Activated CD8-positive, alpha-beta memory T cell treated with anti-CD3 and anti-CD28 coated beads, Interleukin-2, amount 10 ng/mL, durations not matched to agents 7 days and 5 days (primary cell): ENCODE results near the gene TENT4B. TPM values are rescaled to one million over a fixed set of nuclear protein-coding genes. Genes with fewer than 3 reads are reported as not detected.
"Not testable (repeated sequence)": the region's sequence is repeated elsewhere in the genome, so short reads cannot be mapped to it uniquely, and the experiment has no call there.

Source experiments
- ATAC-seq: fragments of 150-1000 bp; cut with Tn5 transposase; one replicate; pipeline ENCODE4 v1.10.0; 2021; ENCODE audit warnings: moderate library complexity
- CTCF ChIA-PET: fragments of 350-600 bp; sonication (Branson Sonifier 250); formaldehyde crosslinking; loops from one replicate; lab custom pipeline; 2021; ENCODE audit warnings: antibody characterized with exemption; lab: Charles Lee
- DNase-seq: peaks from one replicate; pipeline ENCODE4 v3.0.0-alpha.2; 2020
- H3K27ac Mint-ChIP-seq: one replicate; pipeline ENCODE4 v1.8.0; 2021; ENCODE audit warnings: mild to moderate bottlenecking, mixed read lengths
- H3K27me3 Mint-ChIP-seq: one replicate; pipeline ENCODE4 v1.8.0; 2021; ENCODE audit warnings: mixed read lengths
- H3K36me3 Mint-ChIP-seq: one replicate; pipeline ENCODE4 v1.8.0; 2021; ENCODE audit warnings: mild to moderate bottlenecking, mixed read lengths
- H3K4me1 Mint-ChIP-seq: one replicate; pipeline ENCODE4 v1.8.0; 2021; ENCODE audit warnings: mixed read lengths
- H3K4me3 Mint-ChIP-seq: one replicate; pipeline ENCODE4 v1.8.0; 2021; ENCODE audit warnings: mild to moderate bottlenecking, moderate library complexity, mixed read lengths
- H3K9me3 Mint-ChIP-seq: one replicate; pipeline ENCODE4 v1.8.0; 2022; ENCODE audit warnings: low read depth, mixed read lengths
- total RNA-seq, 2 experiments: library from RNA; stranded (reverse); gene quantifications; one replicate each; pipeline ENCODE4 v1.2.3, GENCODE V29; 2021

Gene TENT4B
- total RNA-seq, 2 experiments from 2014 or later: 18.5 to 19.7 TPM

DNA sequence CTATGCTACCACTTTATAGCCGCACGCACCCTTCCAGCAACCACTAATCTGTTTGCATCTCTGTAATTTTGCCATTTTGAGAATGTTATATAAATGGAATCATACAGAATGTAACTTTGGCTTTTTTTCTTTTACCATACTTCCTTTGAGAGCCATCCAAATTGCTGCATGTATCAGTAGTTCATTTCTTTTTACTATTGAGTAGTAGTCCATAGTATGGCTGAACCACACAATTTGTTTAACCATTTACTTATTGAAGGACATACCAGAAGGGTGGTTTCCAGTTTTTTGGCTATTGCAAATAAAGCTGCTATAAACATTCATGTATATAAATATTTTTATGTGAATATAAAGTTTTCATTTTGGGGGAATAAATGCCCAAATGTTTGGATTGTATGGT lies 8.8 kb downstream of the TENT4B start:
- H3K36me3 Mint-ChIP-seq: peaks cover 22% of the 10 kb centered on the region
- peaks cover 53% of the 10 kb centered on the region for H3K4me1 Mint-ChIP-seq
- no peaks in the 10 kb centered on the region for H3K27me3 Mint-ChIP-seq
- ATAC-seq: no peak
- no peaks in the 10 kb centered on the region for H3K9me3 Mint-ChIP-seq
- no peak for DNase-seq
- H3K4me3 Mint-ChIP-seq: no peak overlapping the region
- CTCF ChIA-PET: interaction anchor here (1.2 to 1.8 kb wide), 3 partner anchors 49 to 137 kb away, joined by 3 to 14 read pairs (median 4); partner anchors contain the start of gene CNEP1R1
- no peak overlapping the region for H3K27ac Mint-ChIP-seq

DNA sequence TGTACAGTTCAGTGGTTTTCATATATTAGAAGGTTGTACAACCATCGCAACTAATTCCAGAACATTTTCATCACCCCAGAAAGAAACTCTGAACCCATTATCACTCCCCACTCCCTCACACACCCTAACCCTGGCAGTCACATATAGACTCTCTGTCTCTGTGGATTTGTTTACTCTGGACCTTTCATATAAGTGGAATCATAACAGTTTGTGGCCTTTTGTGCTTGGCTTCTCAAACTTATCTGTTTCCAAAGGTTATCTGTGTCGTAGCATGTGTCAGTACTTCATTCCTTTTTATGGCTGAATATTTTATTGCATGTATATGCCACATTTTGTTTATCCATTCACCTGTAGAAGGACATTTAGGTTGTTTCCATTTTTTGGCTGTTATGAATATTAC lies 12.4 kb downstream of the TENT4B start:
- peaks cover 12% of the 10 kb centered on the region for H3K36me3 Mint-ChIP-seq
- no peak overlapping the region for H3K27ac Mint-ChIP-seq
- H3K4me3 Mint-ChIP-seq: no peak overlapping the region
- no peaks in the 10 kb centered on the region for H3K9me3 Mint-ChIP-seq
- ATAC-seq: no peak
- peaks cover 47% of the 10 kb centered on the region for H3K4me1 Mint-ChIP-seq
- DNase-seq: no peak
- CTCF ChIA-PET: interaction anchor here (1.2 kb wide), 1 partner anchor 45 kb away, joined by 3 read pairs; no protein-coding TSS in a partner anchor
- H3K27me3 Mint-ChIP-seq: no peaks in the 10 kb centered on the region

DNA sequence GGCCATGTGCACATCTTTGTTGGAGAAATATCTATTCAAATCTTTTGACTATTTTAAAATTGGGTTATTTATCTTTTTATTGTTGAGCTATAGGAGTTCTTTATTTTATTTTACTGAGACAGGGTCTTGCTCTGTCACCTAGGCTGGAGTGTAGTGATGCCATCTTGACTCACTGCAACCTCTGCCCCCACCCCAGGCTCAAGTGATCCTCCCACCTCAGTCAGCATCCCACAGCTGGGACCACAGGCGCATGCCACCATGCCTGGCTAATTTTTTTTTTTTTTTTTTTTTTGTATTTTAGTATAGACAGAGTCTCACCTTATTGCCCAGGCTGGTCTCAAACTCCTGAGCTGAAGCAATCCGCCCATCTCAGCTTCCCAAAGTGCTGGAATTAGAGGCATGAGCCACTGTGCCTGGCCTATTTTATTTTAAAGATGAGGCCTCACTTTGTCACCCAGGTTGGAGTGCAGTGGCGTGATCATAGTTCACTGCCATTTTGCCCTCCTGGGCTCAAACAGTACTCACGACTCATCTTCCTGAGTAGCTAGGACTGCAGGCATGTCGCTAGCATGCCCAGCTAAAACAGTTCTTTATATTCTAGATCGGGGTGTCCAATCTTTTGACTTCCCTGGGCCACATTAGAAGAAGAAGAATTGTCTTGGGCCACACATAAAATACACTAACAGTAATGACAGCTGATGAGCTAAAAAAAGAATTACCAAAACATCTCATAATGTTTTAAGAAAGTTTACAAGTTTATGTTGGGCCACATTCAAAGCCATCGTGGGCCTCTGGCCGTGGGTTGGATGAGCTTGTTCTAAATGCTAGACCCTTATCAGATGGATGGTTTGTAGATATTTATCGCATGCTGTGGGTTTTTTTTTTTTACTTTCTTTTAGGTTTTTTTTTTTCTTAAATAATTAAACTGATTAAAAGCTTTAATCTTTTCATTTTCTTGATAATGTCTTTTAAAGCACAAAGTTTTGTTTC lies 13.7 kb downstream of the TENT4B start:
- peak overlapping the region; percentile 21 for H3K4me3 Mint-ChIP-seq
- peaks cover 14% of the 10 kb centered on the region for H3K36me3 Mint-ChIP-seq
- H3K9me3 Mint-ChIP-seq: no peaks in the 10 kb centered on the region
- H3K27ac Mint-ChIP-seq: peak overlapping the region; percentile 52
- ATAC-seq (peak; percentile 63), DNase-seq (no peak)
- no peaks in the 10 kb centered on the region for H3K27me3 Mint-ChIP-seq
- H3K4me1 Mint-ChIP-seq: peaks cover 36% of the 10 kb centered on the region
- CTCF ChIA-PET: interaction anchor here (0.9 to 2.6 kb wide), 11 partner anchors 11 to 640 kb away, joined by 3 to 17 read pairs (median 5); partner anchors contain the start of genes CNEP1R1 and HEATR3

DNA sequence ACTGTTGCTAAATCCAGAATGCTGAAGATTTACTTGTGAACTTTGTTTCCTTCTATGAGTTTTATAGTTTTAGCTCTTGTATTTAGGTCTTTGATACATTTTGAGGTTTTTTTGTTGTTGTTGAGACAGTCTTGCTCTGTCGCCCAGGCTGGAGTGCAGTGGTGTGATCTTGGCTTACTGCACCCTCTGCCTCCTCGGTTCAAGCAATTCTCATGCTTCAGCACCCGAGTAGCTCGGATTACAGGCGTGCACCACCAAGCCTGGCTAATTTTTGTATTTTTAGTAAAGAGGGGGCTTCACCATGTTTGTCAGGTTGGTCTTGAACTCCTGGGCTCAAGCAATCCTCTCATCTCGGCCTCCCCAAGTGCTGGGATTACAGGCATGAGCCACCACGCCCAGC lies 14.4 kb downstream of the TENT4B start:
- H3K4me1 Mint-ChIP-seq: peaks cover 36% of the 10 kb centered on the region
- peaks cover 14% of the 10 kb centered on the region for H3K36me3 Mint-ChIP-seq

DNA sequence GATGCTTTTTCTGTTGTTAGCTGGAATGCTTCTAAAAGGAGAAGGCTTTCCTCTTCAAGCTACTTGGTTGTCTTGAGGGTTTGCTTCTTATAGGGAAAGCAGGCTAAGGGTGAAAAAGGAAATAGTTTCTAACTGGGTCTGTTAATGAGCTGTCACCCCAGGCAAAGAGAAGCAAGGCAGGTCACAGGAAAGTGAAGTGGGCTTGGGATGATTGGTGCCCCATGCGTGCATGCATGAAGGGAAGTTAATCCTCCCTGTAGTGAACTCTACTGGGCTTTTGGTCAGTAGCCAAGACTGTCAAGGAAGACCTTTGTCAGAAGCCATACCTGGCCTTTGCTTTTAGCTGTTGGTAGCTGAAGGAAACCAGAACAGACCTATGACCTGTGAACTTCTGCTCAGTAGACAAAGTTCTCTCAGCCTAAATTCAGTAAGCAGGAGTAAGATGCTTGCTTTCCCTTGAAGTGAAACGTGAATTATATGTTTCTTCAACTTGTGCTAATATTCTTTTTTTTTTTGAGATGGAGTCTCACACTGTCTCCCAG lies 16.5 kb downstream of the TENT4B start:
- CTCF ChIA-PET: no interaction called here
- DNase-seq (no peak), ATAC-seq (no peak)
- Mint-ChIP-seq H3K4me3 (no peak overlapping the region), H3K36me3 (peaks cover 20% of the 10 kb centered on the region), H3K27me3 (no peaks in the 10 kb centered on the region), H3K9me3 (no peaks in the 10 kb centered on the region), H3K4me1 (peaks cover 38% of the 10 kb centered on the region), H3K27ac (no peak overlapping the region)

More for the DNA sequence above, 14.4 kb downstream of the TENT4B start:
- Mint-ChIP-seq H3K27ac (peak overlapping the region; percentile 52), H3K9me3 (no peaks in the 10 kb centered on the region), H3K4me3 (peak overlapping the region; percentile 32), H3K27me3 (no peaks in the 10 kb centered on the region)
- no peak for ATAC-seq
- no peak for DNase-seq
- CTCF ChIA-PET: interaction anchor here (0.9 to 2.6 kb wide), 11 partner anchors 11 to 639 kb away, joined by 3 to 17 read pairs (median 4); partner anchors contain the start of genes CNEP1R1 and HEATR3

DNA sequence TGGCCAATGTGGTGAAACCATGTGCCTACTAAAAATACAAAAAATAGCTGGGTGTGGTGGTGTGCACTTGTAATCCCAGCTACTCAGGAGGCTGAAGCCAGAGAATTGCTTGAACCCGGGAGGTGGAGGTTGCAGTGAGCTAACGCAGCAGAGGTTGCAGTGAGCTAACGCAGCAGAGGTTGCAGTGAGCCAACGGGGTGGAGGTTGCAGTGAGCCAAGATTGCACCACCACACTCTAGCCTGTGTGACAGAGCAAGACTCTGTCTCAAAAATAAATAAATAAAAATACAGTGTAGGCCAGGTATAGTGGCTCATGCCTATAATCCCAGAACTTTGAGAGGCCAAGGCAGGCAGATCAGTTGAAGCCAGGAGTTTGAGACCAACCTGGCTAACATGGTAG lies 18.7 kb downstream of the TENT4B start:
- H3K27me3 Mint-ChIP-seq, H3K4me3 Mint-ChIP-seq, H3K27ac Mint-ChIP-seq, ATAC-seq, CTCF ChIA-PET, DNase-seq, H3K9me3 Mint-ChIP-seq: not testable (repeated sequence)
- Mint-ChIP-seq H3K4me1 (peaks cover 30% of the 10 kb centered on the region), H3K36me3 (peaks cover 19% of the 10 kb centered on the region)

DNA sequence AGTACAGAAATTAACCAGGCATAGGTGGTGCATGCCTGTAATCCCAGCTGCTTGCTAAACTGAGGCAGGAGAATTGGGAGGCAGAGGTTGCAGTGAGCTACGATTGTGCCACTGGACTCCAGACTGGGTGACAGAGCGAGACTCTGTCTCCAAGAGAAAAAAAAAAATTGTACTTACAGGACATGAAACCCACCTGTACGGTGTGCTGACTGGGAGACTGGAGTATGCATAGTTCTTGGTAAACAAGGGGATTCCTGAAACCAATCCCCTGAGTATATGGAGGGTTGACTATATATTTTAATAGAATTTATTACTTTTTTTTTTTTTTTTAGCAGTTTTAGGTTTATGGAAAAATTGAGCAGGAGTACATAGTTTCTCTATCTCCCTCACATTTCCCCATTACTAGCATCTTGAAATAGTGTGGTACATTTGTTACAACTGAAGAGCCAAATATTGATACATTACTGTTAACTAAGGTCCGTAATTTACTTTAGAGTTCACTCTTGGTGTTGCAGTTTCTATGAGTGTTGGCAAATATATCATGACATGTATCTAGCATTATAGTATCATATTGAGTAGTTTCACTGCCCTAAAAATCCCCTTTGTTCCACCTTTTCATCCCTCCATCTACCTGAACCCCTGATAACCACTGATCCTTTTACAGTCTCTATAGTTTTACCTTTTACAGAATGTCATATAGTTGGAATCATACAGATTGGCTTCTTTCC lies 19.3 kb downstream of the TENT4B start:
- no peak overlapping the region for H3K27ac Mint-ChIP-seq
- H3K4me3 Mint-ChIP-seq: no peak overlapping the region
- CTCF ChIA-PET: no interaction called here
- H3K36me3 Mint-ChIP-seq: peaks cover 18% of the 10 kb centered on the region
- H3K4me1 Mint-ChIP-seq: peaks cover 28% of the 10 kb centered on the region
- no peaks in the 10 kb centered on the region for H3K27me3 Mint-ChIP-seq
- DNase-seq (no peak), ATAC-seq (no peak)
- H3K9me3 Mint-ChIP-seq: no peaks in the 10 kb centered on the region

DNA sequence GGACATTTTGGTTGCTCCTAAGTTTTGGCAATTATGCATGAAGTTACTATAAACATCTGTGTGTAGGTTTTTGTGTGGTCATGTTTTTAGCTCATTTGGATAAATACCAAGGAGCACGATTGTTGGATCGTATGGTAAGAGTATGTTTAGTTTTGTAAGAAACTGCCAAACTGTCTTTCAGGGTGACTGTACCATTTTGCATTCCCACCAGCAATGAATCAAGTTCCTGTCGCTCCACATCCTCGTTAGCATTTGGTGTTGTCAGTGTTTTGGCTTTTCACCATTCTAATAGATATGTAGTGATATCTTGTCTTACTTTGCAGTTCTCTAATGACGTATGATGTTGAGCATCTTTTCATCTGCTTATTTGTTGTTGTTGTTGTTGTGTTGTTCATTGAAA lies 20.2 kb downstream of the TENT4B start:
- peaks cover 28% of the 10 kb centered on the region for H3K4me1 Mint-ChIP-seq
- CTCF ChIA-PET: no interaction called here

DNA sequence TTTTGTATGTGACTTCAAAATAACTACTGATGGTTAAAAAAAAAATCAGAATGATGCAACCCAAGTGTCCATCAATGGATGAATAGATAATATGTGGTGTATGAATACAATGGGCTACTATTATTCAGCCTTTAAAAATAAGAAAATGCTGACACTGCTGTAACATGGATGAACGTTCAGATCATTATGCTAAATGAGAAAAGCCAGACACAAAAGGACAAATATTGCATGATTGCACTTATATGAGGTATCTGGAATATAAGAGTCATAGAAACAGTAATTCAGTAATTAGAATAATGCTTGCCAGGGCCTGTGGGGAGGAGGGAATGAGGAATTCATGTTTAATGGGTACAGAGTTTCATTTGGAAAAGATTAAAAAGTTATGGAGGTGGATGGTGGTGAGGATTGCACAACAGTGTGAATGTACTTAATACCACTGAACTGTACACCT lies 25.4 kb downstream of the TENT4B start:
- no peak for ATAC-seq
- CTCF ChIA-PET: interaction anchor here (1.5 kb wide), 1 partner anchor 12 kb away, joined by 4 read pairs; no protein-coding TSS in a partner anchor

More for the DNA sequence above, 20.2 kb downstream of the TENT4B start:
- ATAC-seq (no peak), DNase-seq (no peak)
- Mint-ChIP-seq H3K4me3 (no peak overlapping the region), H3K36me3 (peaks cover 19% of the 10 kb centered on the region), H3K9me3 (no peaks in the 10 kb centered on the region), H3K27me3 (no peaks in the 10 kb centered on the region), H3K27ac (peak overlapping the region; percentile 32)

DNA sequence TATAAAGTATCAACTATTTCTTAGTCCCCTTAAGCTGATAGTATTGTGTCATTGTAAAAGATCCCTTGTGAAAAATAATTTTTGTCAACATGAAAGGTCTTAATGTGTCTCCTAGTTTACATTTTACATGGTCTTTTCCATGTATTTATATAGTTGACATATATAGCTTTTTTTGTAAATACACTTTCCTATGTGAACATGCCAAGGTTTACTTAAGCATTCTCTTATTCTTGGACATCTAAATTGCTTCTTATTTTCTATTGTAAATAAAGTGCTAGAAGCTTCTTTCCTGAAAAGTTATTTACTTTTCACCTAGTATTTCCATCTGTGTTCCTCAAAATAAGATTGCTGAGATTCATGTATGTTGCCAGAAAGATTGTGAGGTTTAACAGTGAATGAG lies 29.3 kb downstream of the TENT4B start:
- DNase-seq: no peak
- Mint-ChIP-seq H3K36me3 (peaks cover 6% of the 10 kb centered on the region), H3K27me3 (no peaks in the 10 kb centered on the region), H3K4me1 (peaks cover 19% of the 10 kb centered on the region), H3K9me3 (no peaks in the 10 kb centered on the region), H3K27ac (no peak overlapping the region), H3K4me3 (no peak overlapping the region)
- ATAC-seq: no peak
- CTCF ChIA-PET: no interaction called here

More for the DNA sequence above, 25.4 kb downstream of the TENT4B start:
- Mint-ChIP-seq H3K27me3 (no peaks in the 10 kb centered on the region), H3K9me3 (no peaks in the 10 kb centered on the region), H3K36me3 (peaks cover 13% of the 10 kb centered on the region), H3K4me1 (peaks cover 18% of the 10 kb centered on the region), H3K4me3 (no peak overlapping the region), H3K27ac (no peak overlapping the region)
- no peak for DNase-seq

DNA sequence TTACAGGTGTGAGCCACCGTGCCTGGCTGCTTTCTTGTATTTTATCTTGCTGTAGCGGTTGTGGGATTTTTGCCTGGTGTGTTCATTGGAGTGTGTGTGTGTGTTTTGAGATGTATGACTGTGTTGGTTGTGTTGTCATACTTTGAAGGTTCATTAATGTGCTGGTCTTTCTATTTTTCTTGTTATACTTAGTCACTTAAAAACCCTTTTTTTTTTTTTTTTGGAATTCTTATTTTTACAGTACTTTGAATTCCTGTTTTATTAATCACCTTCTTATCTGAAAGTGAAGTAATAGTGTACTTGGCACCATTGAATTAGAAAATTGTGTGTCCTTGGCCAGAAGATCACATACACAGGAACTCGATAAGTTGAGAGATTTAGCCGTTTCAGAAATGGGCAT lies 30.2 kb downstream of the TENT4B start:
- H3K27ac Mint-ChIP-seq: no peak overlapping the region
- H3K36me3 Mint-ChIP-seq: peaks cover 6% of the 10 kb centered on the region
- CTCF ChIA-PET: no interaction called here
- no peak for ATAC-seq
- no peak for DNase-seq
- H3K27me3 Mint-ChIP-seq: no peaks in the 10 kb centered on the region
- peaks cover 14% of the 10 kb centered on the region for H3K4me1 Mint-ChIP-seq
- H3K4me3 Mint-ChIP-seq: no peak overlapping the region
- H3K9me3 Mint-ChIP-seq: no peaks in the 10 kb centered on the region

DNA sequence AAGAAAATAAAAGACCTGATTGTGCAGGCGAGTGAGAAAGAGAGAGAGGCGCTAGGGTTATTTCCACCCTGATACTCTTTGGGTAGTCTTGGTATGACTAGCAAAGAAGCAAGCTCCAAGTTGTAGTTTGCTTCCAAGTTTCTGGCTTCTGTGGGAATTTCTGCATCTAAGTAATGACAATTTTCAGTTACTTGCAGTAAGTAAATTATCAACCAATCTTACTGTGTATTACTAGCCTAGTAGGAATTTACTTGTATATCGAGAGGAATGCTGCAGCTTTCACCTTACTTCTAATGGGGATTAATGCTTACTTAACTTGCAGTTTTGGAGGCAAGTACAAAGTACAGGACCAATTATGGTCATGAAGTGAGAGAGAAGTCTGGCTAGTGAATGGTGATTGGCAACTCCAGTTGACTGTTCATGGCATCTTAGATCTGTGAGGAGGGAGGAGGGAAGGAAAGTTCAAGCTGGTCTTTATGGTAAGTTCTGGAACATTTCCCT lies 31.9 kb downstream of the TENT4B start:
- CTCF ChIA-PET: interaction anchor here (2.2 kb wide), 1 partner anchor 160 kb away, joined by 5 read pairs; the partner anchor contains the start of gene CNEP1R1
- H3K4me3 Mint-ChIP-seq: no peak overlapping the region
- H3K4me1 Mint-ChIP-seq: peaks cover 13% of the 10 kb centered on the region
- H3K27ac Mint-ChIP-seq: no peak overlapping the region
- no peaks in the 10 kb centered on the region for H3K9me3 Mint-ChIP-seq
- H3K36me3 Mint-ChIP-seq: peaks cover 3% of the 10 kb centered on the region
- ATAC-seq: no peak
- DNase-seq: no peak
- H3K27me3 Mint-ChIP-seq: no peaks in the 10 kb centered on the region
